Measurements from ENCODE around the gene XRCC1. TPM values are rescaled to one million over a fixed set of nuclear protein-coding genes. Genes with fewer than 3 reads are reported as not detected.
A peak's percentile ranks its signal among the peaks of the same experiment; 100 is the strongest.

Gene XRCC1
- total and polyA plus RNA-seq, 9 of the 15 experiments (the other 6 are each of a cell fraction or from before 2014, with no cell fraction given), result 1.5 to 36.9 (median 24.9) TPM

- TF ChIP-seq JUN (IDR thresholded peaks at IDR 0.05; ENCODE audit: borderline replicate concordance, low read depth, low read length) (no peak), JUN (CRISPR knock-in tag; IDR thresholded peaks at IDR 0.05; ENCODE audit: borderline replicate concordance) (no peak), ELF2 (CRISPR knock-in tag; IDR thresholded peaks at IDR 0.05) (no peak), JUND (IDR thresholded peaks at IDR 0.05; ENCODE audit: borderline replicate concordance, low read depth, low read length) (no peak), JUND (tag; IDR thresholded peaks at IDR 0.05; ENCODE audit: borderline replicate concordance, low read depth, low read length) (0 out of 3 replicates have a peak, but pooled peaks have one; percentile 6), SAP30 (IDR thresholded peaks at IDR 0.05; ENCODE audit: borderline replicate concordance, insufficient read depth, low read depth, low read length, poor library complexity, severe bottlenecking) (peak; percentile 50), RBM22 (IDR thresholded peaks at IDR 0.05; ENCODE audit: low read depth, low read length, poor library complexity, severe bottlenecking) (no peak), TAL1 (IDR thresholded peaks at IDR 0.05) (0 out of 2 replicates have a peak, but pooled peaks have one; percentile 12), EZH2 (IDR thresholded peaks at IDR 0.05; ENCODE audit: borderline replicate concordance, low read depth, low read length) (no peak), RFX5 (IDR thresholded peaks at IDR 0.05; ENCODE audit: low read depth, low read length) (no peak), ZNF778 (CRISPR knock-in tag; IDR thresholded peaks at IDR 0.05) (no peak), U2AF1 (optimal IDR thresholded peaks at IDR 0.05; ENCODE audit: low read depth, low read length) (no peak), KLF1 (tag; IDR thresholded peaks at IDR 0.05) (0 out of 2 replicates have a peak, but pooled peaks have one; percentile 32), ZNF518B (CRISPR knock-in tag; IDR thresholded peaks at IDR 0.05) (no peak), ZBTB8A (IDR thresholded peaks at IDR 0.05; ENCODE audit: partially characterized antibody) (no peak), CHD4 (IDR thresholded peaks at IDR 0.05; ENCODE audit: insufficient read depth, insufficient replicate concordance, low read depth, low read length, poor library complexity, severe bottlenecking) (no peak), TSC22D4 (tag; IDR thresholded peaks at IDR 0.05) (no peak), FOXK2 (conservative IDR thresholded peaks at IDR 0.05 in 1 of 2, IDR thresholded peaks at IDR 0.05 in 1 of 2; ENCODE audit: low read depth in 2 of 2) (peak; percentile 29 to 62; a peak in 2 of 4 replicates), ZFP1 (CRISPR knock-in tag; IDR thresholded peaks at IDR 0.05) (no peak), ZNF785 (CRISPR knock-in tag; IDR thresholded peaks at IDR 0.05) (no peak), ARID2 (IDR thresholded peaks at IDR 0.05) (no peak), MBD2 (IDR thresholded peaks at IDR 0.05; ENCODE audit: borderline replicate concordance, low read depth) (no peak), CTBP1 (IDR thresholded peaks at IDR 0.05; ENCODE audit: borderline replicate concordance) (no peak), U2AF2 (optimal IDR thresholded peaks at IDR 0.05; ENCODE audit: low read depth, low read length) (no peak), CREB5 (CRISPR knock-in tag; IDR thresholded peaks at IDR 0.05) (no peak), BACH1 (tag; IDR thresholded peaks at IDR 0.05) (no peak), ARID1B (IDR thresholded peaks at IDR 0.05) (peak; percentile 18; the same call in 1 of the 2 replicates)
Measured at GRCh38 chr19:43618921-43619261, 43.6 kb upstream of the XRCC1 start (continued).
